HEK293 (cell line): ENCODE results near the gene PPM1F.

ENCODE experiments used
- BCL6B ChIP-seq: fragments of 450-650 bp; formaldehyde crosslinking; IDR thresholded peaks from 2 replicates; pipeline ENCODE4 v1.5.1; 2017; ENCODE audit warnings: missing biosample characterization, missing genetic modification characterization
- CTCF ChIP-seq: fragments of 450-650 bp; formaldehyde crosslinking; IDR thresholded peaks from 2 replicates; pipeline ENCODE4 v1.5.1; 2016; ENCODE audit warnings: missing biosample characterization, missing genetic modification characterization
- REST ChIP-seq: fragments of 450-650 bp; formaldehyde crosslinking; IDR thresholded peaks from 2 replicates; pipeline ENCODE4 v1.5.1; 2016; ENCODE audit warnings: missing biosample characterization, missing genetic modification characterization
- ZNF10 ChIP-seq: fragments of 450-650 bp; formaldehyde crosslinking; IDR thresholded peaks from 2 replicates; pipeline ENCODE4 v1.5.1; 2017; ENCODE audit warnings: missing biosample characterization, missing genetic modification characterization
- ZNF148 ChIP-seq: fragments of 450-650 bp; formaldehyde crosslinking; IDR thresholded peaks from 2 replicates; pipeline ENCODE4 v1.5.0; 2017; ENCODE audit warnings: missing biosample characterization, missing genetic modification characterization, borderline replicate concordance
- ZNF274 ChIP-seq, 2 experiments: fragments of 200-500 bp in 1 of 2; fragments of 450-650 bp in 1 of 2; sonication (Bioruptor generic) in 1 of 2; formaldehyde crosslinking in 1 of 2; IDR thresholded peaks; 2 replicates each; pipeline versions ENCODE4 v1.5.1 to v1.6.1; 2014 to 2016; ENCODE audit warnings: borderline replicate concordance in 1 of 2, inconsistent platforms in 1 of 2, low read length in 1 of 2, missing biosample characterization in 1 of 2, missing genetic modification characterization in 1 of 2
- ZNF398 ChIP-seq: fragments of 450-650 bp; formaldehyde crosslinking; IDR thresholded peaks from 2 replicates; pipeline ENCODE4 v1.5.1; 2017; ENCODE audit warnings: missing biosample characterization, missing genetic modification characterization
- ZNF785 ChIP-seq: fragments of 450-650 bp; formaldehyde crosslinking; IDR thresholded peaks from 2 replicates; pipeline ENCODE4 v1.5.1; 2016; ENCODE audit warnings: missing biosample characterization, missing genetic modification characterization
- ZNF837 ChIP-seq: fragments of 450-650 bp; formaldehyde crosslinking; IDR thresholded peaks from 2 replicates; pipeline ENCODE4 v1.5.1; 2016; ENCODE audit warnings: missing biosample characterization, missing genetic modification characterization

- TF ChIP-seq ZNF148: no peak
- no peak for TF ChIP-seq CTCF (tag by site-specific recombination)
- no peak for TF ChIP-seq ZNF274 (IDR thresholded peaks at IDR 0.05; ENCODE audit: low read length)
- TF ChIP-seq ZNF274 (tag by site-specific recombination; IDR thresholded peaks at IDR 0.05; ENCODE audit: borderline replicate concordance): no peak
- no peak for TF ChIP-seq REST (tag by site-specific recombination)
- no peak for TF ChIP-seq ZNF785 (tag by site-specific recombination)
- TF ChIP-seq BCL6B (tag by site-specific recombination): no peak
- TF ChIP-seq ZNF837 (tag by site-specific recombination): no peak
- no peak for TF ChIP-seq ZNF10 (tag by site-specific recombination)
- no peak for TF ChIP-seq ZNF398 (tag by site-specific recombination)
Measured at GRCh38 chr22:21931056-21931455, 21.6 kb downstream of the PPM1F start.
